Measurements from ENCODE around the gene ARID5B.

The ARID5B gene

DNA sequence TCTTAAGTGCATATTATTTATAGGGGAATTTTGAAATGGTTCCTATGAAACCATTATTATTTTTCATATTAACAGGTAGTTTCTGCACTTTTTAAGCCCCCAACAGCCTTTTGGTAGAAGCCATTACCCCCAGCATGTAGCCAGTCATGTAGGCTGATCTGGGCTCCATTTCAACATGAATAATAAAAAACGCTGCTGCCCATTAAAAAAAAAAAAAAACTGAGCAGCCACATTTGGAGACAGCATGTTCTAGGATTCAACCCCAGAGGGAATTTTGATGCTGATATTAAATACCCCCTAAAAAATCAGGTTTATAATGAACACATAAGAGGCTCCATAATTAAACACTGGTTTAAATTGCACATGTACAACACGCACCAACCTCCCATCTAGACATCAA, 185.8 kb downstream of the ARID5B start:
- TF ChIP-seq GATA2 (IDR thresholded peaks at IDR 0.05; ENCODE audit: low read depth, low read length), result no peak
- no peak for TF ChIP-seq GATA3 (IDR thresholded peaks at IDR 0.05; ENCODE audit: low read depth, low read length)

DNA sequence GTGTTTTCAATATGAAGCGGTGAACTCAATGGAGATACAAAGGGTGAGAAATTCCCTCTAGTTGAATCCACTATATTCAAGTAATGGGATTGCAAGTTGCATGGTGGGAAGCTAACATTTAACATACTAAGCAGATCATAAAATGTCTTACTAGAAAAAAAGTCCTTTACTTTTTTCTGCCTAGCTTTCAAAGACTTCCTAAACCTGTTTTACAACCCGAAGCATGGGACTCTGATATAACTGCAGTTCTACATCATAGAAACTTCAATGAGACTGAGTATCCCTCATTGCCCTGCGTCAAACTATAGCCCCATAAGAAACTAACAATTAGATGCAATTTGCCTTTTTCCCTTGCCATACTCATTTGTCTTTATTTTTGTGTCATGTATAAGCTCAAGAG, 187.3 kb downstream of the ARID5B start:
- TF ChIP-seq GATA3 (IDR thresholded peaks at IDR 0.05; ENCODE audit: low read depth, low read length) (no peak), GATA2 (IDR thresholded peaks at IDR 0.05; ENCODE audit: low read depth, low read length) (no peak)

DNA sequence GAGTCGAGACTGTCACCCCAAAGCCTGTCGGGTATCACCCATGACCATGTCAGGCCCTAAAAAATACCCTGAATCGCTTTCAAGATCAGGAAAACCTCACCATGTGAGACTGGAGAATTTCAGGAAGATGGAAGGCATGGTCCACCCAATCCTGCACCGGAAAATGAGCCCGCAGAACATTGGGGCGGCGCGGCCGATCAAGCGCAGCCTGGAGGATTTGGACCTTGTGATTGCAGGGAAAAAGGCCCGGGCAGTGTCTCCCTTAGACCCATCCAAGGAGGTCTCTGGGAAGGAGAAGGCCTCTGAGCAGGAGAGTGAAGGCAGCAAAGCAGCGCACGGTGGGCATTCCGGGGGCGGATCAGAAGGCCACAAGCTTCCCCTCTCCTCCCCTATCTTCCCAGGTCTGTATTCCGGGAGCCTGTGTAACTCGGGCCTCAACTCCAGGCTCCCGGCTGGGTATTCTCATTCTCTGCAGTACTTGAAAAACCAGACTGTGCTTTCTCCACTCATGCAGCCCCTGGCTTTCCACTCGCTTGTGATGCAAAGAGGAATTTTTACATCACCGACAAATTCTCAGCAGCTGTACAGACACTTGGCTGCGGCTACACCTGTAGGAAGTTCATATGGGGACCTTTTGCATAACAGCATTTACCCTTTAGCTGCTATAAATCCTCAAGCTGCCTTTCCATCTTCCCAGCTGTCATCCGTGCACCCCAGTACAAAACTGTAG, 191.0 kb downstream of the ARID5B start:
- TF ChIP-seq GATA3 (IDR thresholded peaks at IDR 0.05; ENCODE audit: low read depth, low read length), result no peak
- TF ChIP-seq GATA2 (IDR thresholded peaks at IDR 0.05; ENCODE audit: low read depth, low read length), result no peak

DNA sequence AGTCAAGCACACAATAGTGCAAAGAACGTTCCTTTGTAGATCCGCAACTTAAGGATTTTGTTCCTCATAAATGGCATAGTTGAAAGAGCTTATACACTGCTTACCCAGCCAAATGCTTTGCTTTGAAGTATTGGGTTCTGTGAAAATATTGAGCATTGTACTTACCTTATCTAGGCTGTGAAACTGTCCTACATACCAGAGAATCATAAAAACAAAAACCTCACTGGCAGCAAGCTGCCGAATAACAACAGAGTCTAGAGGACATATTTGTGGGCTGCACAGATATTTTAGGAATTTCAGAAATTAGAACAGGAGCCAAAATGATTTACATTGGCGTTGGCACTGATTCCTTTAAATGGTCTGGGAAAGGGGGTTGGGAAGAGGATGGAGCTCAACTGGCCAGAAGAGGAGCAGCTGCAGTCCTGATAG, 192.4 kb downstream of the ARID5B start:
- TF ChIP-seq GATA2 (IDR thresholded peaks at IDR 0.05; ENCODE audit: low read depth, low read length) (no peak), GATA3 (IDR thresholded peaks at IDR 0.05; ENCODE audit: low read depth, low read length) (no peak)

DNA sequence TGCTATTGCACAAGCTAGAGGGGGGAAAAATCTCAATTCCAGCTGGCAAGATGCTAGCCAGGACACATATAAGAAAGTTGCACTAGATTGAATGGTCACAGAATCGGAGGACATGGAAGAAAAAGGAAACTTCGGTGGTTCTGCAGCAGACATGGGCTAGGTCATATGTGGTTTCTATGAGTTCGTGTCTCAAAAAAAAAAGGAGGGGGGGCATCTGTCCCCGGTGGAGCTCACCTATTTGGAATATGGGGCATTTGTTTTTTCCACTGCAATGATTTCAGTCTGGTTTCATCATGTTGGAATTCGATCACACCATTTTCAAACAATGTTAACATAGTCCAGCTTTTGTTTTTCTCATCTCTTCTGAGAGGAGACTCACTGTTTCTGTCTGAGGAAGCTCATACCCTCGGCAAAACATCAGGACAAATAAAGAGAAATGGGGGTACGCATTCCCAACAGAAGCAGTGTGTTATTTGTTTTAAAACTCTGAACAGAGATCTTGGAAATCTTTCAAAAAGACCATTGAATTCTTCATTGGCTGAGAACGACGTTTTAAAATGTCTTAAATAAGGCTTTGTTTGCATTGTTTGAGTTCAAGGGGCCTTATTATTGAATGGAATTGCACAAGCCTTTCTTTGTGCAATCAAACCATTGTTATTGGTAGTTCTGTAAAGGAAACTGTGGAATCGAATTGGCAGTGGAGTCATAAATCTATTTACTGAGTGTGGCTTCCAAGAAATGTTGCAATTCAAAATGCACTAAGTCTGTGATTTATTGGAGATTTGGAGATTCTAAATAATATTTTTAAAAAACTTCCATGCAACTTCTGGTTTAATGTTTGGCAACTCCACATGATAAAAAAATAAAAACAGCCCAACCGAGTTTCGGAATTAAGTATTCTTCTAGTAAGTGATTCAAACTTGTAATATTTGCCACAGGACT, 194.0 kb downstream of the ARID5B start:
- TF ChIP-seq GATA2 (IDR thresholded peaks at IDR 0.05; ENCODE audit: low read depth, low read length) (no peak), GATA3 (IDR thresholded peaks at IDR 0.05; ENCODE audit: low read depth, low read length) (no peak)

DNA sequence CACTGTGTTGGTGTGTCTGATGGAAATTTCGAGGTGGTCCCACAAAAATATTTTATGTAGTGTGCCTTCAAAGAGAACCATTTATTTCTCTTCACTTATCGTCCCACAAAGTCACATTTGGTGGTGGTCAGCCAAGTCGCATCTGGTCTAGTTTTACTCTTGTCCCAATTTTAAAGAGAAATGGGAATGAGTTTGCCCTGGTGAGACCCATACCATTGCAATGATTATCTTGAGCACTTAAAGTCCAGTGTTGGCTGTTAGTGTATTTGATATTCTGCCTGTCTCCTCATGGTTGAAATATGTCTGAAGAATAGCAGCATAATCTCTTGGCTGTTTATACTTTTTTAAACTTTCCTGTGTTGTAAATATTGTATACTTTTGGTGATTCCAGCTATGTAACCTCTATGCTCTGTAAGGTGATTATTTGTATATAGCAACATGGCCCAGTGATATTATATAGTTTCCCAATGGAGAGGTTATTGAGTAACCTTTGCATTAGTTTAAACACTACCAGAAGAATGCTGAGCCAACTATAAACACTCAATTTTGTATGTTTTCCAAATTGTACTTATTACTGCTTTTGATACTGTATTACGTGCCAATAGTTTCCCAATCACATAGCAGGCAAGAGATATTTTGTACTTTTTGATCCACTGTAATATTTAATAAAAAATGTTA, 194.9 kb downstream of the ARID5B start:
- TF ChIP-seq GATA2 (IDR thresholded peaks at IDR 0.05; ENCODE audit: low read depth, low read length) (no peak), GATA3 (IDR thresholded peaks at IDR 0.05; ENCODE audit: low read depth, low read length) (no peak)

DNA sequence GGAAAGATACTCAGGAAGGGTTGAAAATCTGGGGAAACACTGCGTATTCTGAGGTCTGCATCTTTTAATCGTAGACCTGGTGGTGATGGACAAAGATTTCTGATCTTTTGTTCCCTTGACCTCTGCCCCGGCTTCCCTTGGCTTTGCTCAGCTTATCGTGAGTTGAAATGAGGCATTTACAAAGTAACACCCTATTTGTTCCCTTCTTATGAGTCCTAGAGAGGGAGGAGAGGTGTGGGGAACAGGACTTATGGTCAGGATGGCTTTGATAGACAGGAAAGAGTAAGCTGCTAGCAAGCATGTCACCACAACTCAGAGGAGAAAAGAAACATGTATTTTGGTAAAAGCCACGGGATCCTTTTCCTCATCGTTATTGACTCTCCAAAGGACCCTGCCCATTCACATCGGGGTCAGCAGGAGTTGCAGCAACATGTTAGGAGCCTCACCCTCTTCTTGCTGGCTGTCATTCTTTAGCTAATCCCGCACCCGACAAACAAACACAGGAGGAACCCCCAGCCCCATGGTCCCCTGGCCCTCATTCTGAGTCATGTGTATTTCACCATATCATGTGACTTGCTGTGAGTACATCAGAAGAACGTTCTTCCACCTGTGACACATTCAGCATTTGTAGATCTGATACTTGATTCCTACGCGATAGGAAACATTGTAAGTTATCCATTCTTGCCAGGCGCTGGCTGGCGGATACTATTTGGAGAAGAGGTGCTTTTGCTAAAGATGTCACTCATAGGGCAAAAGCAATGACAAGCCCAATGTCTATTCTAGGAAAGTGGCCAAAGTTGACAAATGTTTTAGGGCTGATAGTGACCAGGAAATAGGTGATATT, 197.0 kb downstream of the ARID5B start:
- TF ChIP-seq GATA3 (IDR thresholded peaks at IDR 0.05; ENCODE audit: low read depth, low read length) (no peak), GATA2 (IDR thresholded peaks at IDR 0.05; ENCODE audit: low read depth, low read length) (no peak)

DNA sequence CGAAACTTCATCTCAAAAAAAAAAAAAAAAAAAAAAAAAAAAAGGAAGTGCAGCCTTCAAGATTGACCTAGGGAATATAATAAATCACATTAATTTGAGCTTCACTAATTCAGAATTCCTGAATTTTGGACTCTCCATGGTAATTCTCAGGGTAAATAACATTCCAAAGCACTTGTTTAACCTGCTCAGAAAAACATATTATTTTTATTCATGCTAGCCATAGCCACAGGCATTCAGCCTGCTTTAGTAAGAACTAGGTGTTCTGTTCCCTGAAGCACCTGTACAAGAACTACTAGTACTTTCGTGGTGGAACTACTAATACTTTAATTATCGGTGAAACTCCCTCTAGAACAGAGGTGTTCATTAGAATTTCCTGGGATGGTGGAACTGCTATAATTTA, 197.8 kb downstream of the ARID5B start:
- no peak for TF ChIP-seq GATA3 (IDR thresholded peaks at IDR 0.05; ENCODE audit: low read depth, low read length)
- no peak for TF ChIP-seq GATA2 (IDR thresholded peaks at IDR 0.05; ENCODE audit: low read depth, low read length)

DNA sequence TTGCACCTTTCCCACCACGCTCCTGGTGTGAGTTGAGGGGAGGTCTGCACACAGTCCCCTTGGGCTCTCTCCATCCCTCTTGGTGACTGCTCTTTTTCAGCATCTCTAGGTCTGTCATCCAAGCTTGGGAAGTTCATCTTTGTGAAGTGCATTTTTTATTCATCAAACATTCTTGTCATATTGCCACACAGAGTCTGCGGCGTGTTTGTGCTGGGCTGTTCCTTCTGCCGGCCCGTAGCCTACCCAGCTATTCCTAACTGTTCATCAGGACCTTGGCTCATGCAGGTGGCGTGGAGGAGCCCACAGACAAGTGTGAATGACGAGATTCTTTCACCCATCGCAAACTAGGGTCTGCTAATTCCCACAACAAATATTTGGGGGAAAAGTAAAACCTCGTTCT, 202.4 kb downstream of the ARID5B start:
- TF ChIP-seq GATA2 (IDR thresholded peaks at IDR 0.05; ENCODE audit: low read depth, low read length), result no peak
- no peak for TF ChIP-seq GATA3 (IDR thresholded peaks at IDR 0.05; ENCODE audit: low read depth, low read length)

DNA sequence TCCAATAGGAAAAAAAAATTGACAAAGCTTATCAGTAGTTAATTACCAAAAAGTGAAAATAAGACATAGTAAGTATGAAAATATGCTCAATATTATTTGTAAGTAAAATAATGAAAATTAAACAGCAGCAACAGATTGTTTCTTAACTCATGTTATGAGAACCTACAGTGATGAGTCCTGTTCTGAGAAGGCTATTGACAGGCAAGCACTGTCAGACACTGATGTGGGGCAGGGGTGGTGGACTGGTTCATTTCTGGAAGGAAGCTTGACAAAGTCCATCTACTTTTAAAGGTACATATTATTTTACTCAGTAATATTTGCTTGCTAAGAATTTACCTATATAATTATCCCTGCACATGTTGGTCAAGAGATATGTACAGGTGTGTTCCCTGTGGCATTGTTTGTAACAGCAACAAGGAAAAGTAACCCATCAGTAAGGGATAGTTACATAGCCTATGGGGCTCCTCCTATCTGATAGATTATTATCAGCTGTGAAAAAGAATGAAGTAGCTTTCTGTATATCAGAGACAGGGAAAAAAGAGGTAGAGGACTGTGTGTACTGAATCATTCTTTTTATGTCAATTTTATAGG, 205.5 kb downstream of the ARID5B start:
- TF ChIP-seq GATA2 (IDR thresholded peaks at IDR 0.05; ENCODE audit: low read depth, low read length), result no peak

DNA sequence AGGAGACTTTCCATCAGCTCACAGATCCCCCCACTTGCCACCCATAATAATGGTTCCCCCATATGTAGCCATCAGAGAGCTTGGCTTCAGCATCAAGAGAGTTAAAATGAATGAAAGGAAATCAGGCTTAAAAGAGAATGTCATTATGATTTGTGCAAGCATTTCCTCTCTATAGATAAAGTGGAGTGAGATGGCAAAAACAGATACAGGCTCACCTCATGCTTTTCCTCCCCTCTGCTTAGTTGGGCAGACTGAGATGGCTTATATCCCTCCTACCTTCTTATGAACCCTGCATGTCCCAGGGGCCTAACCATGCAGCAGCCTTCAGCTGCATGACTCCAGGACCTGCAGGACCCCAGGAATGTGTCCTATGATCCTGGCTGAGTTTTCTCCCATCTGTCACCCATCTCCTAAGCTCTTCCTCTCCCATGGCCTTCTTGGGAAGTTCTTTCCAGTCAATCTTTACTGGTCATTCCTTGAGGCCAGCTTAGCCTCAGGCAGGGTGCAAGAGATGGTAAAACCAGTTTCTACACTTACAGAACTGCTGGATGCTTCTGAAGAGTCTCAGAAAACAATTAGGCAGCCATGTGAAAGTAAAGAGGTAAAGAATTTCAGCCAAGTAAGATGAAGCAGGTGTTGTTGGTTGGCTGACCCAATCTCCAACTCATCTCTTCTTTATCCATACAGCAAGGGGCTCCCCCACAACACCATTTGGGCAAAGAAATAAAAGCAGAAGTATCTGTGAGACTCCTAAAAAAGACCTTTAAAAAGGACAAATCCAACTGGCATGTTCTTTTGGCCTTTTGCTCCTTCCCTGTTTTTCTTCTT, 207.5 kb downstream of the ARID5B start:
- TF ChIP-seq GATA3 (IDR thresholded peaks at IDR 0.05; ENCODE audit: low read depth, low read length) (no peak), GATA2 (IDR thresholded peaks at IDR 0.05; ENCODE audit: low read depth, low read length) (no peak)

DNA sequence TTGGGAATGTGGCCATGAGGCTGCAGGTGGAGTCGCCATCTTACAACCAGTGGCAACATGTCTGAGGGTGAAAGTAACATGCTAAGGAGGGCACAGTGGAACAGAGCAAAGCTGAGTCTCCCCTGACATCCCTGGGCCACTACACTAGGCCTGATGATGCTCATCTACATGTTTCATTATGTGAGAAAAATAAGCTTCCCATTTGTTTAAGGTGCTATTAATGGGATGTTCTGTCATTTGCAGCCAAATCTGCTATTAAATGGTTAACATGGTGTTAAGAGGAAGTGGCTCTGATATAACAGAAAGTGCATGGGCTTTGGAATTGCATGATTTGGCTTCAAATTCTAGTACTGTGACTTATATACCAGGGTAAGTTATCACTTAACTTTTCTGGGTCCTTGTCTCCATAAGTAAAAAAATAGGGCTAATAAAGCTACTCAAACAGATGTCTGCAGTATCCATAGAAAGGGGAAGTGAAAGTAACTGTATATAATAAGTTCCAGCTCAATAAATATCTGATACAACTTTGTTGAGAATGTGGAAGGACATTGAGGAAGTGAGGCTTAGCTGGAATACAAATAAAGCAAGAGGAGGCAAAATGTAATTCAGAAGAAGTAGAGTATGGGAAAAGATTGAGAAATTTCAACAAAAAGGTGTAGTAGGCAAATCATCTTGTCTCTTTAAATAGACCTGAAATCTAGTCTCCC, 208.2 kb downstream of the ARID5B start:
- no peak for TF ChIP-seq GATA3 (IDR thresholded peaks at IDR 0.05; ENCODE audit: low read depth, low read length)
- no peak for TF ChIP-seq GATA2 (IDR thresholded peaks at IDR 0.05; ENCODE audit: low read depth, low read length)
